ENCODE measurements around the gene GPR26.

GPR26 gene

GRCh38 chr10:123622381-123622780 lies 43.8 kb upstream of the GPR26 start:
- DNase-seq (ENCODE audit: low read depth): no peak
- H3K4me3 ChIP-seq (ENCODE audit: low read depth, low read length): no peak overlapping the region
- no peak for TF ChIP-seq CTCF (IDR thresholded peaks at IDR 0.05; ENCODE audit: low read depth, low read length, missing control alignments)

- no peak for DNase-seq (ENCODE audit: low read depth)
- H3K4me3 ChIP-seq (ENCODE audit: low read depth, low read length): no peak overlapping the region
- TF ChIP-seq CTCF (IDR thresholded peaks at IDR 0.05; ENCODE audit: low read depth, low read length, missing control alignments): no peak
These were observed 42.1 kb upstream of the GPR26 start for GRCh38 chr10:123624086-123624485.

- DNase-seq (ENCODE audit: low read depth): no peak
- no peak for TF ChIP-seq CTCF (IDR thresholded peaks at IDR 0.05; ENCODE audit: low read depth, low read length, missing control alignments)
- H3K4me3 ChIP-seq (ENCODE audit: low read depth, low read length): no peak overlapping the region
These were observed 33.0 kb upstream of the GPR26 start for GRCh38 chr10:123633106-123633505.

- no peak overlapping the region for H3K4me3 ChIP-seq (ENCODE audit: low read depth, low read length)
- DNase-seq (ENCODE audit: low read depth): no peak
These were observed 32.5 kb upstream of the GPR26 start for GRCh38 chr10:123633636-123634035.

GRCh38 chr10:123634221-123634620 lies 31.9 kb upstream of the GPR26 start:
- no peak overlapping the region for H3K4me3 ChIP-seq (ENCODE audit: low read depth, low read length)
- no peak for DNase-seq (ENCODE audit: low read depth)
- TF ChIP-seq CTCF (IDR thresholded peaks at IDR 0.05; ENCODE audit: low read depth, low read length, missing control alignments): no peak

More at GRCh38 chr10:123633636-123634035, 32.5 kb upstream of the GPR26 start:
- no peak for TF ChIP-seq CTCF (IDR thresholded peaks at IDR 0.05; ENCODE audit: low read depth, low read length, missing control alignments)

- no peak for DNase-seq (ENCODE audit: low read depth)
- H3K4me3 ChIP-seq (ENCODE audit: low read depth, low read length): no peak overlapping the region
- no peak for TF ChIP-seq CTCF (IDR thresholded peaks at IDR 0.05; ENCODE audit: low read depth, low read length, missing control alignments)
These were observed 31.0 kb upstream of the GPR26 start for GRCh38 chr10:123635131-123635530.

- no peak overlapping the region for H3K4me3 ChIP-seq (ENCODE audit: low read depth, low read length)
- TF ChIP-seq CTCF (IDR thresholded peaks at IDR 0.05; ENCODE audit: low read depth, low read length, missing control alignments): no peak
- DNase-seq (ENCODE audit: low read depth): no peak
These were observed 30.4 kb upstream of the GPR26 start for GRCh38 chr10:123635745-123636144.
